ENCODE data around the gene GLI3. TPM values are rescaled to one million over a fixed set of nuclear protein-coding genes. Genes with fewer than 3 reads are reported as not detected.

Gene GLI3
- total RNA-seq, 1 experiment from 2014 or later, result 45.0 TPM

DNA sequence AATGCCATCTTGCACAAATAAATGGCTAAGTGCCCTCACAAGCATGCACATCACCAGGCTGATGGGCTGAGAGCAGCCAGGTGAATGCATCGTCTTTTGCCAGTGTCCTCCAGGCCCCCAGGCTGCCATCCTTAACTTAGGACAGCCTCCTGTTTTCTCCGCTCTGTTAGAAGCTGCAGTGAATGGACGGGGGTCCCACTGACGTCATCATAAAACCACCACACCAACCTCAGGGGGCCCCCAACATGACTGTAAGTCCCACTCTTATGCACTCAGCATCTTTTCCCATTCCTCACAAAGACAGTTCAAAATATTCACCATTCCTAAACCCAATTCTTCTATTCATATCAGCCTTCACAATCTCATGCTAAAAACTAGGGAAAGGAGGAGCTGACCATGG lies 34.4 kb downstream of the GLI3 start:
- H4K20me1 ChIP-seq (ENCODE audit: control insufficient read depth, insufficient read depth, insufficient read length), result no peaks in the 10 kb centered on the region
- 0 out of 7 replicates have a peak overlapping the region, but pooled peaks of 1 of the 3 experiments have one; percentile 28 for H3K27ac Mint-ChIP-seq
- no CpG with 5 or more reads among the region's 4 CpGs for whole genome bisulfite sequencing (ENCODE audit: extremely low coverage, insufficient read length, low lambda C conversion rate)

More for the DNA sequence above, 34.4 kb downstream of the GLI3 start:
- Histone ChIP-seq H2BK15ac (ENCODE audit: low read depth, low read length) (no peak overlapping the region), H2BK120ac (ENCODE audit: low read depth, low read length, poor library complexity, severe bottlenecking) (no peak overlapping the region), H3K23me2 (ENCODE audit: insufficient read length, low read depth, low read length, poor library complexity, severe bottlenecking) (no peaks in the 10 kb centered on the region), H3K79me2 (ENCODE audit: insufficient read depth, low read length) (no peaks in the 10 kb centered on the region), H3K4ac (ENCODE audit: low read depth, low read length) (no peak overlapping the region), H3K27me3 (ENCODE audit: insufficient read depth, low read length) (no peaks in the 10 kb centered on the region), H3K4me2 (ENCODE audit: insufficient read depth, insufficient read length, low read length) (no peak overlapping the region), H3K18ac (ENCODE audit: insufficient read length, low read depth, low read length) (no peak overlapping the region), H3K56ac (ENCODE audit: insufficient read length, low read depth, low read length) (no peak overlapping the region), H4K5ac (ENCODE audit: insufficient read length, low read depth, low read length) (no peak overlapping the region), H2AK5ac (ENCODE audit: insufficient read length, low read length) (no peak overlapping the region), H2BK12ac (ENCODE audit: insufficient read length, low read depth, low read length) (no peak overlapping the region), H3K23ac (ENCODE audit: insufficient read length, low read depth, low read length) (no peak overlapping the region), H3K4me1 (ENCODE audit: insufficient read depth, low read length) (0 out of 2 replicates have a peak, but pooled peaks cover 2% of the 10 kb centered on the region), H3K27ac (ENCODE audit: insufficient read length, low read depth, low read length) (no peak overlapping the region), H4K8ac (replicated peaks; ENCODE audit: insufficient read length, low read depth, low read length) (no peak overlapping the region), H3K9ac (ENCODE audit: extremely low read depth, insufficient read length, low read length) (no peak overlapping the region), H2BK20ac (ENCODE audit: low read depth, low read length, poor library complexity, severe bottlenecking) (no peak overlapping the region), H3K14ac (ENCODE audit: insufficient read depth, low read length) (no peak overlapping the region), H3T11ph (ENCODE audit: low read length) (no peak overlapping the region), H3K79me1 (ENCODE audit: insufficient read depth, low read depth, low read length, poor library complexity, severe bottlenecking) (no peaks in the 10 kb centered on the region), H2BK5ac (ENCODE audit: insufficient read length, low read length) (no peak overlapping the region), H4K91ac (ENCODE audit: insufficient read length, low read depth, low read length) (no peak overlapping the region), H2AFZ (ENCODE audit: low read length) (no peak overlapping the region), H3K9me3 (ENCODE audit: control insufficient read depth, low read depth, low read length) (no peaks in the 10 kb centered on the region)
- no peak for DNase-seq
- TF ChIP-seq, protein P1, sequence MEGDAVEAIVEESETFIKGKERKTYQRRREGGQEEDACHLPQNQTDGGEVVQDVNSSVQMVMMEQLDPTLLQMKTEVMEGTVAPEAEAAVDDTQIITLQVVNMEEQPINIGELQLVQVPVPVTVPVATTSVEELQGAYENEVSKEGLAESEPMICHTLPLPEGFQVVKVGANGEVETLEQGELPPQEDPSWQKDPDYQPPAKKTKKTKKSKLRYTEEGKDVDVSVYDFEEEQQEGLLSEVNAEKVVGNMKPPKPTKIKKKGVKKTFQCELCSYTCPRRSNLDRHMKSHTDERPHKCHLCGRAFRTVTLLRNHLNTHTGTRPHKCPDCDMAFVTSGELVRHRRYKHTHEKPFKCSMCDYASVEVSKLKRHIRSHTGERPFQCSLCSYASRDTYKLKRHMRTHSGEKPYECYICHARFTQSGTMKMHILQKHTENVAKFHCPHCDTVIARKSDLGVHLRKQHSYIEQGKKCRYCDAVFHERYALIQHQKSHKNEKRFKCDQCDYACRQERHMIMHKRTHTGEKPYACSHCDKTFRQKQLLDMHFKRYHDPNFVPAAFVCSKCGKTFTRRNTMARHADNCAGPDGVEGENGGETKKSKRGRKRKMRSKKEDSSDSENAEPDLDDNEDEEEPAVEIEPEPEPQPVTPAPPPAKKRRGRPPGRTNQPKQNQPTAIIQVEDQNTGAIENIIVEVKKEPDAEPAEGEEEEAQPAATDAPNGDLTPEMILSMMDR (conservative IDR thresholded peaks at IDR 0.05), result no peak
- H3K36me3 Mint-ChIP-seq (ENCODE audit: insufficient read depth in 1 of 3, low read depth in 3 of 3), result peaks cover 3 to 5% (median 4%) of the 10 kb centered on the region in 3 experiments; a peak in 5 of 7 replicates
- H3K27me3 Mint-ChIP-seq (ENCODE audit: low read depth), result no peaks in the 10 kb centered on the region
- H3K4me3 Mint-ChIP-seq, result no peak overlapping the region
- no peaks in the 10 kb centered on the region for H3K9me3 Mint-ChIP-seq
- H3K4me1 Mint-ChIP-seq, result peaks cover 2 to 8% of the 10 kb centered on the region in 2 experiments
